Dedifferentiated amniotic fluid mesenchymal stem cell (primary cell): ENCODE data around the gene INPP5A.

Experiments
- DNase-seq: peaks from one replicate; pipeline ENCODE4 v3.0.0-alpha.2; 2016; ENCODE audit errors: extremely low spot score

INPP5A gene

GRCh38 chr10:132517951-132518521, 19.6 kb upstream of the INPP5A start:
- no peak for DNase-seq

DNA sequence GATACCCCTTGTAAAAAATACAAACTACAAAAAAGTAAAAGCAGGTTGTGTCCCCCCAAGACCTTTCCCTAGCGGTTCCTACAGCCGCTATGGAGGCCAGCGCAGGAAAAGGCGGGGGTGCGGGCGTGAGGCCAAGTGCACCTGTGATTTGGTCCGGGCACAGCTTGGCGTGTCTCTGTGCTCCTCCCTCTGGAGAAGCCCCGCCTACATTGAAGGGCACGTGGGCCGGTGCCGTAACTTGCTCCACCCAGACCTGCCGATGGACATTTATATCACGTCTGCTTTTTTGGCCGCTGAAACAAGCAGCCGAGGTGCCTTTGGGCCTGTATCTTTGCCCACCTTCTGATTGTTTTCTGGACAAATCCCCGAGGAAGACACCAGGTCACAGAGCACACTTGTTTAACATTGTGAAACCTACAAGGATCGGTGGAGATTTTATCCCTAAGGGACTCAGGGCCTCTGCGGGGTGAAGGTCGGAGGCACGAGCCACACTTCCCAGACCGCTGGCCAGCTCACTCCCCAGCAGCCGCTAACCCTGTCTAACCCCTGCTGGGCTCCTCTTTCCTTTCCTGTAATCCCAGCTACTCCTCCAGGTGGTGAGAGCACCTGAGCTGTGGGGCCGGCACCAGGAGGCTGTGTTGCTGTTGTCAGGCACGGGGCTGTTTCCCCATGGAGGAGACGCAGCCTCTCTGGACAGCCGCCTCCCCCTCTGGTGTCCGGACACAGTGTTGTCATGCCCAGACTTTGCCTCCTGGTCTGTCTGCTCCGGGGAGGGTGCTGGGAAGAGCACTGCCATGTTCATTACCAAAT, 18.8 kb upstream of the INPP5A start:
- DNase-seq, result no peak

GRCh38 chr10:132519382-132520176, 18.0 kb upstream of the INPP5A start:
- no peak for DNase-seq

GRCh38 chr10:132520177-132520811, 17.3 kb upstream of the INPP5A start:
- DNase-seq, result peak; percentile 58

DNA sequence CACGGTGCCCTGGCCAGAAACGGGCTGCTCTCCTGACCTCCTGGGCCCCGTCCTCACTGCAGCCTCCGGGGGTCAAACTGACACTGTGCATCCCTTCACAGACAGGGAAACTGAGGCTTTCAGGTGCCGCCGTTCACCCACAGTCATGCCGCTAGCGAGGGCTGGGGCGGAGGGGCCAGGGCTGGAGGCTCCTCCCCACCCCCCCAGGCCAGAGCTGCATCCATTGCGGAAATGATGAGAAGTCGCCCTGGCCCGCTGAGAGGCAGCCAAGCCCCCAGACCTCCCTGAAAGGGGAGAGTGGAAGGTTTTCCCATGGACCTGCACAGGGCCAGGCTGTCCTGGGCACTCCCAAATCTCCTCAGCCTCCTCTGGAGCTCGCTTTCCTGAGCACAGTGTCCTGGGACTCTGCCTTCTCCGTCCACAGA, 16.5 kb upstream of the INPP5A start:
- no peak for DNase-seq

- DNase-seq, result no peak
Measured at GRCh38 chr10:132521466-132522102, 16.0 kb upstream of the INPP5A start.

- no peak for DNase-seq
Measured at GRCh38 chr10:132522521-132523411, 14.8 kb upstream of the INPP5A start.

DNA sequence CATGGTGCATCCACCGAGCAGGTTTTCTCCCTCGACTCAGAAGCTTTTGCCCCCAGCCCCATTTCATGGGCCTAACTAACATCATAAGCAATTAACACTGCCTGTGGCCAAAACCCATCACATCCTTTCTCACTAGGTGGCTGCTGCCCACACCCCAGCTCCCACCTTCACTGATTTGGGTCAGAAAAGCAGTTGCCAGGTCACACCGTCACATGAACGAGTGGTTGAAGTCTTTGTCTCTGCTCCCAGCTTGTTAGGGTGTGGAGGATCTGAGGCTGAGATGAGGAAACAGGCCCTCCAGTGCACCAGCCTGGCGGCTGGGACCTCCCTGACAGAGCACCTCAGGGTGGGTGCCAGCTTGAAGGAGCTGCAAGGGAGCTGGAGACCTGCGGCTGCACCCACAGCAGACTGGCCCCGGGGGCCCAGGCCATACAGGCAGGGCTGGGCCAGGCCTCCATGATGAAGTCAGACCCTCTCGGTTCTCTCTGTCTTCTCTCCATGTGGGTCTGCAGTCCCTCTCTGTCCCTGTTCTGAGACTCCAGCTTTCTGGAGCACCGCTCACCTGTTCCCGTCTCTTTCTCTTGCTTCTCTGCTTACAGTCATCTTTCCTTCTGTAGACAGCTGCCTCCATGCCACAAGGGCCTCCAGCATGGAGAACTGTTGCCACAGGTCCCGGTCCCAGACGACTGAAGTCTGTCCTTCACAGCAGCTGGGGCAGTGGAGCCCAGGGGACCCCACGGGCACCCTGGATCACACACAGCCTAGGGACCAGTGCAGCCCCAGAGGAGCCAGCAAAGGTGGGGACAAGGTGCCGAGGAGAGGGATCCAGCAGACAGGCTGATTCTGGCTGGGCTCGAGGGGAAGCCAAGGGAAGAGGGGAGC, 13.8 kb upstream of the INPP5A start:
- DNase-seq, result no peak

GRCh38 chr10:132524443-132525285, 12.9 kb upstream of the INPP5A start:
- DNase-seq, result no peak

DNA sequence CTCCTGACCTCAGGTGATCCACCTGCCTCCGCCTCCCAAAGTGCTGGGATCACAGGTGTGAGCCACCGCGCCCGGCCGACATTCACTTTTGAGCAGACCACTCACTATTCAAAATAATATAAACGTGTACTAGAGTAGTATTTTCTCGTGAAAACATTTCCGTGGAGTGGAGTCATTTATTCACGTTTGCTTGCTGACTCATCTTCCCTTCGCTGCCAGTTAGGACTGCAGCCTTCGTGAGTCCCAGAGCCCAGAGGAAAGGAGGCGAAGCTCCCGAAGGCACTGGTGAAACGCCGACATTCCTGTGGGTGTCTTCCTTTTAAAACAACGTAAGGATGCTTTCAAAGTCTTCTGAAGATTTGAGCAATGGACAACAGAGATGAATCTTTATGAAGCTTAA, 10.9 kb upstream of the INPP5A start:
- DNase-seq, result peak; percentile 72

- DNase-seq, result no peak
Measured at GRCh38 chr10:132527339-132528063, 10.1 kb upstream of the INPP5A start.

DNA sequence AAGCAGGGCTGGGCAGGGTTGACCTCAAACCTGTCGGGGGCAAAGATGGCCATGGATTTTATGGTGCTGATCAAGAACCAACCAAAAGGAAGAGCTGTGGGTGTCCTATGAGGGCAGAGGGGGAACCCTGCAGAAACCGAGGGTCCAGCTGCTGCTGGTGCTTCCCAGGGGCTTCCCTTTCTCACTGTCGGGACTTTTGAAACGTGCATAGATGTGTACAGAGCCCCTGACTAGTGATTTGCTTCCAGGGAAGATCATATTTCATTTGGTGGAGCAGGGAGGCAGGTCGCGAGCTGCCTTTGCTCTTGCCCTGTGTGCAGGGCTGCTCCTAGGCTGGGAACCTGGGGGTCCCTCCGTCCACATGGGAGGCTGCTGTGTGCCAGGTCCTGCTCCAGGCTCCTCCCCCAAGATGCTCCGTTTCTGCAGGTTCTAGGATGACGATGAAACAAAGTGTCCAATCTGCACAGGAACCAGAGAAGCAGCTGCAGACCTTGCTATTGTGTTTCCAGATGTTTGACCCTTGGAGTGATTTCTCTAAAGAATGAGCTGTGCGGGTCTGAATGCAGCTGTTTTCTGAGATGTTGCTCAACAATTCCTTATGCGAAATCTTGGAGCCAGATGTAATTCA, 9.4 kb upstream of the INPP5A start:
- no peak for DNase-seq

- no peak for DNase-seq
Measured at GRCh38 chr10:132532179-132532578, 5.4 kb upstream of the INPP5A start.

DNA sequence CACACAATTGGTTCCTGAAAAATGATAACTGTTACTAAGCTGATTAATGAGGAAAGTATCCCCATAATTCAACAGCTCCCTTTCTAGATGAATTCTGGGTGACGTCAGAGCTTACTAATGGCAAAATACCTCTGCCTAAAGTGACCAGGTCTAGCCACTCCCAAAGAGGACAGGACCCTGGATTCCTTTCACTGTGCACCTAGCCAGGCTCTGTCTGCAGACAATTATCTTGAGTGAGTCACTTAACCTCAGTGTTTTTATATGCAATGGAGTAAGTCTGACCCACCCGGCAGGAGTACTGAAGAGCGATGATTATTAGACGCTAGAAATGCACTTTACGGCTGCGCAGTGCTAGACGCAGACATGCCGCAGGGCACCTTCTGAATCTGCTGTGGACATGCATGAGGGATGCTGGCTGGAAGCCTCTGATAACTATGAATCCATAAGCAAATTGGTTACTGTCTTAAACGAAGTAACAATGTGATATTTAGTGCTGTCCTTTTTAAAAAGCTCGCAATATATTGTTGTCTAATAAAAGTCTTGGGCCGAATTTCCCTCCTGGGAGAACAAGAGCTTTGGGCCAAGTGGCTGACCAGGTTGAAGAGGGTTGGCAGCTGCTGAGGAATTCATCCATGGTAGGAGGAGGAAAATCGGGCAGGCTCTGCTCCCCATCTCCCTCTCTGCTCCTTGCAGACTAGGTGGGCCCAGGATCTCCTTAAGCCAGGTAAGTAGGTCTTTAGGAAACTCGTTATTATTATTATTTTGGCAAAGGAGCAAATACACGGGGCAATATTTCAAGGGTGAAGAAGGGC, 4.6 kb upstream of the INPP5A start:
- peak; percentile 59 for DNase-seq

DNA sequence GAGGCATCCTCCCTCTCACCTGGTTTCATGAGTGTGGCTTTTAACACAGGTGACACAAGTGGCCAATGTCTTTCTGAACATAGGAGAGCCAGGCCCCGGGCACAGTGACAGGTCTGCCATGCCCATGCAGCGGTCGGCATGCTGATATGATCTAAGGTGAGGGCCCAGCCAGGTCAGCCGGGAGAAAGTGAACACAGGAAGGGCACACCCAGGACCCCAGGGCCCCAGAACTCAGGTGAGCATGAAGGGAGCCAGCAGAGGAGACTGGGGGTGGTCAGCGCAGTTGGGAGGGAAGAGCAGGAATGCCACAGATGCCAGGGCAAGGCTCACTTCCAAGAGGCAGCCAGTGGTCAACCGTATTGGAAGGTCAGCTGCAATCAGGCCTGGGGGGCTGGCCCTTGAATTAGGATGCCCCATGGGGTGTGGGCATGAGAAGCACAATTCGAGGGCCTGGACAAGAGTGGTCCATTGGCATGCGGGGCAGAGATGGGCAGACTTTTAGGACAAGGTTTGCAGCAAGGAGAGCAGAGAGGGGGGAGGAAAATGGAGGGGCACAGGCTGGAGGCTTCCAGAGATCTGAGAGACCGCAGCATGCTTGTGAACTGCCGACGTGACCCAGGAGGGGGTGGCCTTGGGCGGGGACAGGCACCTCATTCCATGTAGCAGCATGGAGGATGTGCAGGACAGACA, 3.9 kb upstream of the INPP5A start:
- no peak for DNase-seq

GRCh38 chr10:132534391-132535064, 3.1 kb upstream of the INPP5A start:
- DNase-seq, result no peak
